Activated T-helper 9 cell treated with anti-CD3 and anti-CD28 coated beads, Interleukin-2, amount 50 U/mL, for 16 hours (primary cell): ENCODE results near the gene SDHB.

Experiments used
- DNase-seq: peaks from one replicate; pipeline ENCODE4 v3.0.0-alpha.2; 2020; ENCODE audit warnings: low read depth

Gene SDHB

DNA sequence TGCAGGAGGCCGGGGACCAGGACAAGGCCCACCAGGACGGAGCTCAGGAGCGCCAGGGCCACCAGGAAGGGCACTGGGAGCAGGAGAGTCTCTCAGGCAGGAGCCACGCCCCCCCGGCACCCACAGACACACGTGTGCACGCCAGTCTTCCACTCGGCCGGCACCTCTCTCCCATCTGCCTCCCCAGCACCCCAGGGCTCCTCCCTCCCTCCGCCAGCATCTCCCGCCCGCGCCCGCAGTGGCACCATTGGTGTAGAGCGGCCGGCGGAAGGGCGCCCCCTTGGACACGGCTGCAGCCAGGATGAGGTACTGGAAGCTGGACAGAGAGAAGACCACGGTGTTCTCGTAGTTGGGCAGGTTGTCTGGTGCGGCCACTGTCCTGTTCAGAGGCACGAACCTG is 67.3 kb downstream of the SDHB start:
- no peak for DNase-seq

DNA sequence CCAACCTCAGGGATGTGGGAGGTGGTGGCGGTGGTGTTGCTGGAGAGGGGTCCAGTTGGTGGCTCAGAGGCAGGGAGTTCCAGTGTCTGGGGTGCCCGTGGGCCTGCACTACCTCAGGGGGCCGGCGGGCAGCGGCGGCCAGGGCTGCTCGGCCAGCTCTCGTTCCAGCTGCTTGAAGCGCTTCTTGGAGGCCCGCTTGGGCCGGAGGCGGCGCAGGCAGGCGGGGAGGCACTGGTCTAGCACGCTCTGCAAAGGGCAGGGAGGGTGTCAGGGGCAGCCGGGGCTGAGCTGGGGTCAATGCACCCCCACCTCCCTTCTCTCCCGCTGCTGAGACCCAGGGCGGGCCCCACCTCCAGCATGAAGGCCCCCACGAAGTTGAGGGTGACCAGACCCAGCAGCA is 67.7 kb downstream of the SDHB start:
- no peak for DNase-seq

DNA sequence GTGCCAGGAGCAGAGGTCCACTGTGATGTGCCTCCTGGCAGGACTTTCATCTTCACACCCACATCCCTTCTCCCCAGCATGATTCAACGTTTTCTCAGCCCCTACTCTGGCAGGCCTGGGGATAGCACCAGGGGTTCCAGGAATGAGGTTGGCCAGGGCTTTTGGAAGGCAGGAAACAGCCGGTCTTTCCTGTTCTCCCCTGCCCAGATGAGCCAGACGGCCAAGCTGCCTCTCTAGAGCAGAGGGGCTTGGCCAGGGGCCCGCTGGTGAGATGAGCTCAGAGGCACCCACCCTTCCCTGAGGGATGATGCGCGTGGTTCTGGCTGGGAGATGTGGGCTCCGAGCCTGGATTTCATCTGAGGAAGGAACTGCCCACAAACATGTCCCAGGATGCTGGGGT is 69.1 kb downstream of the SDHB start:
- DNase-seq, result no peak

DNA sequence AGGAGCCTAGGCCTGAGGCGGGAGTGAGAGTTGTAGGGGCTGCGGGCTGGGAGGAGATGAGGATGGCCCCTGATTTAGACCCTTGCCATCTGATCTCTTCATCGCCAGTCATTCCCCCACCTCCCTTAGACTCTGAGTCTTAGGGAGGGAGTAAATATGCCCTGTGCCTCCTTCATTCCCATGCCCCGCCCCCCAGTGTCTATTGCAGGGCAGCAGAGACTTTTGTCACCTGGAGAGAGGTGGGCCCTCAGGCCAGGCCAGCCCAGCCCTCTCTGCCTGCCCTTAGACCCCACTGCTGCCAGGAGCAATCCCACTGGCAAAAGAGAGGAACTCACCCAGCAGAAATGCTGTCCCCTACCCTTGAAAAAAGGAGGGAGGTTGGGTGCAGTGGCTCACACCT is 70.2 kb downstream of the SDHB start:
- no peak for DNase-seq

DNA sequence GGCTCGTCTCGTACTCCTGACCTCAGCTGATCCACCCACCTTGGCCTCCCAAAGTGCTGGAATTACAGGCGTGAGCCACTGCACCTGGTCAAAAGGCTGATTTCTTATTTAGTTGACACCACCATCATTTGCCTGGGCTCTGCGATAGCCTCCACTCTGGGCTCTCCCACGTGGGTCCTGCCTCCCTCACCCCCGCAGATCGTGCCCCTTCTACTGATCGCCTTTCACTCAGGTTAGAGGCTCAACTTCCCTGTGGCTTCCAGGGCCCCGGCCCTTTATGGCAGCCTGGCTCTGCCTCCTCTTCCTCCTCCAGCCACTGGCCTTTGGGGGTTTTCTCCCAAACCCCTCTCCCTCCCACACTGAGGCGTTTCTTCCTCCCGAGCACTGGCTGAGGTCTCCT is 70.9 kb downstream of the SDHB start:
- no peak for DNase-seq

DNA sequence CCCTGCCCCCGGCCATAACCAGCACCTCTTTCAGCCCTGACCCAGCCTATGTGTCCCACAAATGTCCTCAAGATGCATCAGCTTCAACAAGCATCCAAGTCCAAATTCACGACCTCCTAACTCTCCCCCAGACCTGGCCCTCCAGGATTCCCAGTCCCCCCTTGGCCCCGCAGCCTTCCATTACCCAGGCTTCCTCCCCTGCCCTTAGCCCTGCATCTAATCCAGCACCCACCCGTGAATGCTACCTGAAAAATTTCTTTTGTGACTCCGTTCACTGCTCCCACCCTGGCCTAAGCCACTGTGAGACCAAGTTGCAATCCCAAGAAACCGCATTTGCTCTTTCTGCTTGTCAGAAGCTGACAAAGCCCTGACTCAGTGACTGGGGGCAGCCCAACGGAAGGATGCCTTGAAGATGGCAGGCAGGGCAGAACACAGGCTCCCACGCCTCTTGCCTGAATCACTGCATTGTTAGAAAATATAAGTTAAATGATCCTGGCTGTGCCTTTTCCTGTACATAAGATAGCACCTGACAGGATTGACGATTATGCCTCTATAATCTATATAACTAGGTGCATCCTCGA is 72.5 kb downstream of the SDHB start:
- no peak for DNase-seq

DNA sequence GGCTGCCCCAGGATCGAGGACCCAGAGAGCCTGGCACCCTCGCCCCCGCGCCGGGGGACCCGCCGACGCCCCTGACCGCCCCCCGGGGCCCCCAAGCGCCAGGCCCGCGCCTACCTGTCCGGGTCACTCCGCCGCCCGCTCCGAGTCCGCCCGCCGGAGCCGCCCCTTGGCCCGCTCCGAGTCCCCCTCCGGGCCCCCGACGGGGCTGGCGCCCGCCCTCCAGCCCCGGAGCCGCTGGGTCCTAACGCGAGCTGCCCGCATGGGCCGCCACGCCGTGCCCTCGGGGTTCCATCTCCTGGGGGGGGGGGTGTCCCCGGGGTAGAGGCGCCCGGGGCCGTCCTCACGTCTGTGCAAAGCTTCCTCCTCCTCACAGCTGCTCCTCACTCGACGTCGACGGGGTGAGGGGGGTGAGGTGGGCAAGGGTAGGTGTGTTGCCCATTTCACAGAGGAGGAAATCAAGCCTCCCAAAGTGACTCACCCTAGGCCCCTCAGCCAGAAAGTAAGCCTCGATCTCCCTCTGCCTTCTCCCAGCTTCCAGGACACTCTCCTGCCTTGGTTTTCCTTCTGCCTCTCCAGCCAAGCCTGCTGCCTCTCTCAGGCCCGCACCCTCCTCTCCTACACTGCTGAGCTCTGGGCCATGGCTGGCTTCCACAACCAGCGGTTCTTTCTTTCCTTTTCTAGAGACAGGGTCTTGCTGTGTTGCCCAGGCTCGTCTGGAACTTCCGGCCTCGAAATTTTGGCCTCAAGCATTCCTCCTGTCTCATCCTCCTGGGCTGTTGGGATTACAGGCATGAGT is 73.2 kb downstream of the SDHB start, which contains the start of gene MFAP2:
TSS of gene MFAP2 (minus strand) at position 148 of the 796 bp plus-strand sequence. CDS start 2,347 bp downstream, outside the sequence.
- DNase-seq, result no peak

DNA sequence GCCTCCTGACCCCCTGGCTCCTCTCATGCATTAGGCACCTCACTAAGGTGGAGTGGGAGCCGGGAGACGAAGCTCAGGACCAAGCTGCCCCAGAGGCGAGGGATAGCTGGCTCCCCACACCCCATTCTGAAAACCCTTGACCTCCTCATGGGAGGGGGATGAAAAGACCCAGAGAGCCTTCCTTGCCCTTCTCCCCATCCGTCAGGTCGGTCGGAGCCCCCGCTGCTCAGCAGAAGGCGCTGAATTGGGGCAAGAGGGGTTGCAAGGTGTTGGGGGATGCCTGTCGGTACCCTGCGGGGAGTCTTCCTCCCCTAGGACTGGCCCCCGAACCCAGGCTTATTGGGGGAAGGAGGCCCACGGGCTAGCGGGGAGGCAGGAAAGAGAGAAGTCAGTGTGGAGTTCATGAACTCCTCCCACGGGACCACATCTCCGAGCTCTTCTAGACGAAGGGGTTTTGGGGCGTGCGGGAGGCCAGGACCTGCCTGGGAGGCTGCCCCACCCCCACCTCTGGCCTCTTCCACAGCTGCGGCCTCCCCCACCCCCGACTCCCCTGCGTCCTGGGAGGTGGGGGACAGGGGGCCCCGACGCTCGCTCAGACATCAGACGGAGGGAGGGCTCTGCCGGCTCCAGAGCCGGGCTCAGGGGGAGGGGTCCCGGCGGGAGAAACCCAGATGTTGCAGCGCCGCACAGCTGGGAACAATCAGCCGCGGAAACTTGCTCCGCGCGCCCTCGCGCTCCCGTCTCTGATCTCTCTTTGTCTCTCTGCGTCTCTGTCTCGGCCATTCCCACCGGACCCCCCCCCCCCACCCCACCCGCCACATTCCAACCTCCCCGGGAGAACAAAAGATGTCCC is 74.1 kb downstream of the SDHB start:
- DNase-seq, result no peak

DNA sequence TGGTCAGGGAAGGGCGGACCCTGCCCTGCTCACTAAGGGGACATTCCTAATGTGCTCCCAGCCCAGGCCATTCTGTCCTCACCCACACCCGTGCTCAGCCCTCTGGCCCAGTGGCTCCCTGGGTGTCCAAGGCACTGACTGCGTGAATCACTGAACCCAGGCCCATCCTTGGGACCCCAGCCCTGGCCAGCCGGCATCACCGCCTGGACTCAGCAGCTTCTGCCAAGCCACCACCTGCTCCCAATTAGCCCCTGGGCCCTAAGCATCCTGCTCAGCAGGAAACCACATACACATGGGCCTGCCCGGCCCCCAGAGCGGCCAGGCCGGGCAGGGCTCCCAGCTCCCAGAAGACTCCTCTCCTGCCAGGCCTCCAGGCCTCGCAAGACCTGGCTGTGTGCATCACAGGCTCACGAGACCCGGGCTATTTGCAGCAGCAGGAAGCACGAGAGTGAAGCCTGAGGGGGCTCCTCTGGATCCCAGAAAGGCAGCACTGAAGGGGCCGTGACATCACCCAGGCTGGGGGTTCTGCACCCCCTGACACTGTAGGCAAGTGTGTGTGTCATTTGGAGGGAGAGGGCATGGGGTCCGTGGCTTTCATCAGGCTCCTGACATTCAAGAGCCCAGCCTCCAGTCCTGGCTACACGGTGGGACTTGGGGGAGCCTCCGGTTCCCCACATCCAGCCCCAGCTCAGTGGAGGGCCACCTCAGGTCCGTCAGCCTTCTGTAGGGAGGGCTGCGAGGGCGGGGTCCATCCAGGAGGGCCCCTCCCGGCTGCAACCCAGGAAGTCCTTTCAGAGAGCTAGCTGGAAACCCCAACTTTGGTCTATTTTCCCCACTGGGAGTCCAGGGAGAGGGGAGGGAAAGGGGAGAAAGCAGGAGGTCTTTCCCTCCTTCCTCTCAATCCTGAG is 75.0 kb downstream of the SDHB start:
- DNase-seq, result no peak

DNA sequence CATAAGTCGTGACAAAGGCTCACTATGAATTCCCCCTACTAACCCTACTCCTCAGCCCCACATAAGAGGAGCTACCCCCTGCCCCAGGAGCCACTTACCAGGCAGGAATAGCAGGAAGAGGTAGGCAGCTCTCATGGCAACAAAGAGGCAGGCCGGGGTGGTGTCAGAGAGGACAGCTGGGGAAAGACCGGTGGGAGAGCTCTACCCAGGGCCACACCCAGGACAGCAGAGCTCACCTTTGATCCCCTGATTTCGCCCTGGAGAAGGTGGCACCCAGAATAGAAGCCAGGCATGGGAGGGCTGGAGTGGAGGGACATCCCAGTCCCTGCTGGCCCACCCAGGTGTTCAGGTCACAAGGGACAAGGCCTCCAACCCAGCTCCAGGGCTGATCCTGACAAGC is 75.7 kb downstream of the SDHB start:
- no peak for DNase-seq

DNA sequence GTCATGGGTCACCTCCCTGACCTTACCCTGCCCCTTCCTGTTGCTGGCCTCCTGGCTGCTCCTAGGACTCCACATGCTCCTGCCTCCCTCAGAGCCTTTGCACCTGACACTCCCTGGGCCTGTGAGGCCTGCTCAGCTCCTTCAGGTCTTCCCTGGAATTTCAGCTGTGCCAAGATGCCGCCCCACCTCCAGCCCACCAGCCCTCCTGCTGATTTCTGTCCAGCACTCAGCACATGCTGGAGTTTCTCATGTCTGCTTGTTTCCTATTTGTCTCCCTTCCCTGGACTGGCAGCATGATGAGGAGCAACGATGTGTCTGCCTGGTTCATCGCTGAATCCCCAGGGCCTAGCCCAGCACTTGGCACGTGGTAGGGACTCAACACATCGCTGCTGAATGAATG is 76.5 kb downstream of the SDHB start:
- DNase-seq, result no peak

DNA sequence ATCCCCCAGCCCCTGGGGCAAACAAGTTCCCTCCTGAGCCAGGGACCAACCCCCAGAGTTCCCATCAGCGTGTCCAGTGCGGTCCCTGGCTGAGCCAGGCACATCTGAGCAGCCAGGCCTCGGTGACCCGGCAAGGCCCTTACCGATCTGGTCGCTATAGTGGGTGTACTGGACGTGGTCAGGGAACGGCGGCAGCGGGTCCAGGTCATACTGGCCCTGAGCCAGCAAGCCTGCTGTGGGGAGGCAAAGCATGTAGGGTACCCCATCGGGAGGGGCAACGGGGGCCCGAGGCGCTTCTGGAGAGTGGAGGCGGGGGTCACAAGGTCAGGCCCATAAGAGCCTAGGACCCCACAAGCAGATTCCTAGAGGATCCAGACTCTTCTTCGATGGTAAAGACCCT is 76.9 kb downstream of the SDHB start:
- no peak for DNase-seq

DNA sequence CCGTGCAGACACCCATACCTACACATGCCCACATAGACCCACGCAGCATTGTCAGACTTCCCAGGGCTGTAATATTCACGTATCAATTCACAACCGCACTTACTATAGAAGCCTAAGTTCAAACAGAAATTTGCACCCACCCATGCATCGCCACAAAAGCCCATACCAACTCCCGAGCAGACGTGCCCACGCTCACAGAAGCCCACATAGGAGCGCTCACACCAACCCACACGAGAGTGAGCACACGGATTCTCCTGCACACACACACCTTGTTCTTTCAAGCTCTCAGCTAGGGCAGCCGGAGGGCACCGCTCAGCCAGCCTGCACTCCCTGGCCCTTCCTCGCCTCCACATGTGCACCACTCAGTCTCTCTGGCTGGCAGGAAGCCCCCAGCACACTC is 78.0 kb downstream of the SDHB start:
- DNase-seq, result no peak

DNA sequence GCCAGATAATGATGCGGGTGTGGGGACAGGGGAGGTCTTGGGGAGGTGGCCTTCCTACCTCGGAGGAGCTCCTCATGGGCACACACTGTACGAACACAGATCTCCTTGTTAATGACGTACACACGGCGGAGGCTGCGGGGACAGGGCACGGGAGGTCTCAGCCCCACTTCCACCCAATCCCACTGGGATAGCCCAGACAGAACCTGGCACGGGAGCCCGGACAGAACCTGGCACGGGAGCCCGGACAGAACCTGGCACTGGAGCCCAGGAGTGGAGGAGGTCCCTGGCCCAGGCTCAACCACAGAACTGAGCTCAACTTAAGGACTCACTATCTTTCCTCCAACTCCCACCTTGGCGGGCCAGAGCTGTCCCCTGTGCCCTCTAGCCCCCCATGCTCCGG is 78.6 kb downstream of the SDHB start:
- no peak for DNase-seq

DNA sequence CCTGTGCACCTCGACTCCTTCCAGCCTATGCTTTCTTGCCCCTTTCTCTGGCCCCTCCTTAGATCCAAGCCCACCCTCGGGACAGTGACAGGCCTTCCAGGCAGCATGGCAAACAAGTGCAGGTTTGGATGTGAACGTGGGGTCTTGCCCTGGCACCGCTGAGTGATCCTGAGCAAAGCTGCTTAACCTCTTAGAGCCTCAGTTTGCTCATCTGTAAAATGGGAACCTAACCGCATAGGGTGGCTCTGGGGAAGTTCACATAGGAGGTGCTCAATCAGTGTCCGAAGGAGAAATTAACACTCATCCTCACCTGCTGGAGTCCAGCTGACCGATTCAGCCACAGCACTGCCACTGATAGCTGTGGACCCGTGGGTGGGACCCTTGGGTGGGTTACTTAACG is 80.6 kb downstream of the SDHB start:
- no peak for DNase-seq

DNA sequence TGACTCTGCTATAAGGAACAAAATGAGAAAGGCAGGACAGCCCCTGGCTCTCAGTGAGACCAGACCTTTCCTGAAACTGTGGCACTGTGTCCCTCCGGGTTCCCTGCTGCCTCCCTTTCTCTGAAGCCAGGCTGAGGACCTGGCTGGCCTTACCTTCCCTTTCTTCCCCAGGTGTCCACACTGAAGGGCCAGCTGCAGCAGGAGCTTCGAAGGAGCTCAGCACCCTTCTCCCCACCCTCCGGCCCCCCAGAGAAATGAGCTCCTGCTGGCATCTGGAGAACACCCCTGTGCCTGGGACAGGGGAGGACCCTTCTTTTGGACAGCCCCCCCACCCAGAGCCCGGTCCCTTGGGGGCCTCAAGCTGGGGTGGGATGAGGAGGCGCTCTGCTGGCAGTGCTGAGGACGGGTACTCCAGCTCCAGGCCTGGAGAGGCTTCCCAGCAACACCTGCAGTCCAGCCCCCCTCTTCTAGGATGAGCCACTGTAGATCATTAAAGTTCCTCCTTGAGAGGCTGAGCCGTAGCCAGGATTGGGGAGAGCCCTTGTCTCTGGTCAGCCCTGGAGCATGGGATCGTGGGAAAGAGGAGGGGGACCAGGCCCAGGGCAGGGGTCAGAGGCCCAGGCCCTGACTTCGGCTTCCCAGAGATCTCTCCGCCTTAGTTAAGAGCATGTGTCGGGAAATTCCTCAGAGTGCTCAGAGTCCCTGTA is 81.5 kb downstream of the SDHB start:
- no peak for DNase-seq

DNA sequence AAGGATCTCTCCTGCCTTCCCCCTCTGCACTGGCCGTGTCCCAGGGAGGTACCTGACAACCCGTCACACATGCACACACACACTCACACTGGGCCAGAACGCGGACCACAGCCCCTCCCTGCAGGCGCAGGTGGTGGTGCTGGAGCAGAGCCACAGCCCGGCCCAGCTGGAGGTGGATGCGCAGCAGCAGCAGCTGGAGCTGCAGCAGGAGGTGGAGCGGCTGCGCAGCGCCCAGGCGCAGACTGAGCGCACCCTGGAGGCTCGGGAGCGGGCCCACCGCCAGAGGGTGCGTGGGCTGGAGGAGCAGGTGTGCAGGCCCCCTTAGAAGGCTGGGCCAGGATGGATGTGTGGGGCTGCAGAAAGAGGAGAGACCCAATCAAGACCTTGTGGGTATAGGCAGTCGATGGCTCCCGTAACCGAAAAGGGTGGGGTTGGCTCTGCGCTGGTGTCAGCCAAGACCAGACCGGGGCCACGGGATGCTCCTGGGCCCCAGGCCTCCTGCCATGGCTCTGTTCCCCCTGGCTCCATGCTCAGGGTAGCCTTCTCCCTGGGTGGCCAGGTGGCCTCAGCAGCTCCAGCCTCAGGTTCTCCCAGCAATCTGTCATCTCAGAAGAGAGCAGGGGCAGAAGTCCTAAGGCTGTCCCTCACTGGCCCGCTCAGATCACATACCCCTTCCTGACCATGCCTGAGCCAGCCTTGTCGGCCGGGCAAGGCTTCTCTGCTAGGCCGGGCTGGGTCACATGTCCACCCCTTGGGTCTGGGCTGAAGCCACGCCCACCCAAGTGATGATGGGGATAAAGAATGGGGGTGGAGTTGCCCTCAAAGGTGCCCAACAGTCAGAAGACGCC is 82.3 kb downstream of the SDHB start:
- no peak for DNase-seq

DNA sequence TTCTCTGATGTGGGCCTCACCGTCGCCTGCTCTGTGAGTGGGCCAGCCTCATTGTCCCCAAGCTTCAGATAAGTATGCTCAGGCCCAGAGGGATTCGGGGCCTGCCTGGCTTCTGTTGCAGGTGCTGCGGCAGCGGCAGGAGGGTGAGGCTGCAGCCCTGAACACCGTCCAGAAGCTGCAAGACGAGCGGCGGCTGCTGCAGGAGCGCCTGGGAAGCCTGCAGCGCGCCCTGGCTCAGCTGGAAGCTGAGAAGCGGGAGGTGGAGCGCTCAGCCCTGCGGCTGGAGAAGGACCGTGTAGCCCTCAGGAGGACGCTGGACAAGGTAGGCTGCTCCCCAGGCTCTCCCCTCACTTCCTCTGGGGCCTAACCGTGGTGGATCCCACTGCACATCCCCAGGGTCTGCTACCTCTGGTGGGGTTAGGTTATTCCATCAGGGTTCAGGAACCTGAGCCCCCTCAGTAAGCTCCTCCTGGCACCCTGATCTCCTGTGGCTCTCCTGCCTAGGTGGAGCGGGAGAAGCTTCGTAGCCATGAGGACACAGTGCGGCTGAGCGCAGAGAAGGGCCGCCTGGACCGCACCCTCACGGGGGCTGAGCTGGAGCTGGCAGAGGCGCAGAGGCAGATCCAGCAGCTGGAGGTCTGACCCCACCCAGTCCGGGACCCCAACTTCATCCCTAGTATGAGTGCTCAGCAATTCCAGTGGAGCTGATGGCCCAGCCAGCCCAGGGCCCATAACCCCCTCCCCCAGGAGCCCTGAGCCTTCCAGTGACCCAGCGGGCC is 83.5 kb downstream of the SDHB start:
- DNase-seq, result no peak

DNA sequence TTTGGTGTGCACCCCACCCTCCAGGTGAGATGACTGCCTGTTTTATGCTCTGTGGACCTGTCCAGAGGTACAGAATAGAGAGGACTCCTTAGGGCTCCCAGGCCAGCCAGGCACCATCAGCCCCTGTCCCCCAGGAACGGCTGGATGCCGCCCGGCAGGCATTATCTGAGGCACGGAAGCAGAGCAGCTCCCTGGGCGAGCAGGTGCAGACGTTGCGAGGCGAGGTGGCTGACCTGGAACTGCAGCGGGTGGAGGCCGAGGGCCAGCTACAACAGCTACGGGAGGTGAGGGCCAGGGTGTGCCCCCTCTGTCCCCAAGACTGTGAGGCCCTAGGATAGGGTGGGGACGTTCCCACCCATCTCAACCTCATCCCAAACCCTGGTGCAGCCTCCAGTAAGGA is 84.2 kb downstream of the SDHB start:
- DNase-seq, result no peak
